ENCODE results near the gene ZMYND8. TPM values are rescaled to one million over a fixed set of nuclear protein-coding genes. Genes with fewer than 3 reads are reported as not detected.
"Not testable (repeated sequence)": the region's sequence is repeated elsewhere in the genome, so short reads cannot be mapped to it uniquely, and the experiment has no call there.

Gene ZMYND8
- polyA plus RNA-seq, 1 donor from 2014 or later: 16.7 TPM

- Mint-ChIP-seq H3K36me3 (peaks cover 6% of the 10 kb centered on the region), H3K27me3 (no peaks in the 10 kb centered on the region), H3K9me3 (no peaks in the 10 kb centered on the region), H3K4me1 (peaks cover 16 to 27% (median 16%) of the 10 kb centered on the region in 3 donors), H3K4me3 (no peak overlapping the region), H3K27ac (peak overlapping the region; percentile 49 to 63 (median 53))
Measured at GRCh38 chr20:47274401-47275108, 81.9 kb downstream of the ZMYND8 start.

GRCh38 chr20:47273591-47274235 lies 82.8 kb downstream of the ZMYND8 start:
- Mint-ChIP-seq H3K4me3 (no peak overlapping the region), H3K36me3 (peaks cover 6% of the 10 kb centered on the region), H3K27ac (peak overlapping the region in 1 of 3 donors; percentile 49), H3K4me1 (peaks cover 16 to 27% (median 16%) of the 10 kb centered on the region in 3 donors), H3K9me3 (no peaks in the 10 kb centered on the region), H3K27me3 (no peaks in the 10 kb centered on the region)

- no peaks in the 10 kb centered on the region for H3K9me3 Mint-ChIP-seq
- H3K4me1 Mint-ChIP-seq: peaks cover 16 to 22% (median 19%) of the 10 kb centered on the region in 3 donors
- no peak overlapping the region for H3K4me3 Mint-ChIP-seq
- H3K36me3 Mint-ChIP-seq: peaks cover 5% of the 10 kb centered on the region
- peak overlapping the region in 2 of 3 donors; percentile 14 to 83 for H3K27ac Mint-ChIP-seq
- no peaks in the 10 kb centered on the region for H3K27me3 Mint-ChIP-seq
Measured at GRCh38 chr20:47272893-47273590, 83.5 kb downstream of the ZMYND8 start.

- Mint-ChIP-seq H3K27ac (no peak overlapping the region), H3K9me3 (no peaks in the 10 kb centered on the region), H3K4me1 (peaks cover 25 to 28% (median 26%) of the 10 kb centered on the region in 3 donors), H3K36me3 (peaks cover 5% of the 10 kb centered on the region), H3K27me3 (no peaks in the 10 kb centered on the region), H3K4me3 (no peak overlapping the region)
Measured at GRCh38 chr20:47271046-47271615, 85.4 kb downstream of the ZMYND8 start.

GRCh38 chr20:47269309-47270165 lies 87.0 kb downstream of the ZMYND8 start:
- H3K27me3 Mint-ChIP-seq: no peaks in the 10 kb centered on the region
- H3K4me1 Mint-ChIP-seq: peaks cover 19 to 24% (median 23%) of the 10 kb centered on the region in 3 donors
- peaks cover 3% of the 10 kb centered on the region for H3K36me3 Mint-ChIP-seq
- no peak overlapping the region for H3K27ac Mint-ChIP-seq
- no peaks in the 10 kb centered on the region for H3K9me3 Mint-ChIP-seq
- no peak overlapping the region for H3K4me3 Mint-ChIP-seq

GRCh38 chr20:47267621-47268020 lies 88.9 kb downstream of the ZMYND8 start:
- H3K4me1 Mint-ChIP-seq: peaks cover 19 to 28% (median 26%) of the 10 kb centered on the region in 3 donors
- no peaks in the 10 kb centered on the region for H3K9me3 Mint-ChIP-seq
- peak overlapping the region in 1 of 3 donors; percentile 48 for H3K27ac Mint-ChIP-seq
- peaks cover 3% of the 10 kb centered on the region for H3K36me3 Mint-ChIP-seq
- H3K4me3 Mint-ChIP-seq: no peak overlapping the region
- H3K27me3 Mint-ChIP-seq: no peaks in the 10 kb centered on the region

GRCh38 chr20:47266847-47267515 lies 89.5 kb downstream of the ZMYND8 start:
- peak overlapping the region in 2 of 3 donors; percentile 43 to 80 for H3K27ac Mint-ChIP-seq
- peaks cover 24 to 33% (median 32%) of the 10 kb centered on the region in 3 donors for H3K4me1 Mint-ChIP-seq
- peaks cover 5% of the 10 kb centered on the region for H3K36me3 Mint-ChIP-seq

GRCh38 chr20:47265984-47266383 lies 90.5 kb downstream of the ZMYND8 start:
- H3K4me1 Mint-ChIP-seq: peaks cover 24 to 40% (median 35%) of the 10 kb centered on the region in 3 donors

More at GRCh38 chr20:47266847-47267515, 89.5 kb downstream of the ZMYND8 start:
- peaks cover 0 to 2% (median 0%) of the 10 kb centered on the region in 3 donors for H3K9me3 Mint-ChIP-seq
- H3K27me3 Mint-ChIP-seq: no peaks in the 10 kb centered on the region
- peak overlapping the region in 1 of 4 donors; percentile 31 for H3K4me3 Mint-ChIP-seq

GRCh38 chr20:47265214-47265613 lies 91.3 kb downstream of the ZMYND8 start:
- peak overlapping the region in 1 of 3 donors; percentile 17 for H3K27ac Mint-ChIP-seq
- peaks cover 0 to 2% (median 0%) of the 10 kb centered on the region in 3 donors for H3K9me3 Mint-ChIP-seq
- no peaks in the 10 kb centered on the region for H3K27me3 Mint-ChIP-seq
- H3K4me3 Mint-ChIP-seq: no peak overlapping the region
- peaks cover 10% of the 10 kb centered on the region for H3K36me3 Mint-ChIP-seq
- peaks cover 29 to 45% (median 39%) of the 10 kb centered on the region in 3 donors for H3K4me1 Mint-ChIP-seq

More at GRCh38 chr20:47265984-47266383, 90.5 kb downstream of the ZMYND8 start:
- H3K4me3 Mint-ChIP-seq: no peak overlapping the region
- H3K36me3 Mint-ChIP-seq: peaks cover 5% of the 10 kb centered on the region
- H3K27me3 Mint-ChIP-seq: no peaks in the 10 kb centered on the region
- H3K9me3 Mint-ChIP-seq: peaks cover 0 to 2% (median 0%) of the 10 kb centered on the region in 3 donors
- peak overlapping the region in 2 of 3 donors; percentile 39 to 43 for H3K27ac Mint-ChIP-seq

- H3K27me3 Mint-ChIP-seq, H3K36me3 Mint-ChIP-seq, H3K9me3 Mint-ChIP-seq: not testable (repeated sequence)
- H3K4me3 Mint-ChIP-seq: peak overlapping the region in 3 of 4 donors; percentile 55 to 92 (median 92)
- H3K4me1 Mint-ChIP-seq: peaks cover 34 to 54% (median 44%) of the 10 kb centered on the region in 3 donors
- peak overlapping the region; percentile 67 to 93 (median 79) for H3K27ac Mint-ChIP-seq
Measured at GRCh38 chr20:47264137-47264769, 92.2 kb downstream of the ZMYND8 start.

- H3K4me1 Mint-ChIP-seq: peaks cover 41 to 60% (median 47%) of the 10 kb centered on the region in 3 donors
- peak overlapping the region; percentile 79 to 93 (median 88) for H3K27ac Mint-ChIP-seq
- peaks cover 9% of the 10 kb centered on the region for H3K36me3 Mint-ChIP-seq
- H3K4me3 Mint-ChIP-seq: peak overlapping the region; percentile 30 to 92 (median 74)
- H3K9me3 Mint-ChIP-seq: peaks cover 0 to 2% (median 0%) of the 10 kb centered on the region in 3 donors
- H3K27me3 Mint-ChIP-seq: peaks cover 3% of the 10 kb centered on the region
Measured at GRCh38 chr20:47263465-47264084, 92.9 kb downstream of the ZMYND8 start.

- peaks cover 9% of the 10 kb centered on the region for H3K36me3 Mint-ChIP-seq
Measured at GRCh38 chr20:47263080-47263464, 93.4 kb downstream of the ZMYND8 start.

More at GRCh38 chr20:47263080-47263464, 93.4 kb downstream of the ZMYND8 start:
- peaks cover 0 to 2% (median 0%) of the 10 kb centered on the region in 3 donors for H3K9me3 Mint-ChIP-seq
- H3K27ac Mint-ChIP-seq: peak overlapping the region; percentile 79 to 93 (median 88)
- peak overlapping the region; percentile 30 to 92 (median 74) for H3K4me3 Mint-ChIP-seq
- peaks cover 44 to 64% (median 49%) of the 10 kb centered on the region in 3 donors for H3K4me1 Mint-ChIP-seq
- peaks cover 3% of the 10 kb centered on the region for H3K27me3 Mint-ChIP-seq
